CD4-positive, alpha-beta T cell treated with Interferon gamma for 1 hour (primary cell): ENCODE measurements around the gene MLYCD.

ENCODE experiments used
- DNase-seq: peaks from one replicate; pipeline ENCODE4 v3.0.0-alpha.2; 2020

The MLYCD gene

DNA sequence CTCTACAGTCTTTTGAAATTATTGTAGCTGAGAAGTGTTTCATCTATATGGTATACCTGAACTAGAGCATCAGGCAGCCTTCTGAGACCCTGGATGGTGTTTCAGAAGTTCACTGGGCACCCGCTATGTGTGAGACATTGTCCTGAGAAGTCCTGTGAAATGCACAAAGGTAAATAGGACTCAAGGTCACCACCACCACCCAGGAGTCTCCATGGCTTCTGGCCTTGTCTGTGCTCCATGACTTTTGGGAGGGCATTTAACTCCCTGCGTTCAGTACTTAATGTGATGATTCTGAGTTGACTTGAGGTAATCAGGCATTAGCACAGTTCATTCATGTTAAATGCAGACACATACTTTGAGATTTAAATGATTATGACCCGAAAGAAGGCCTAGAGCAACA lies 1.1 kb downstream of the MLYCD start:
- no peak for DNase-seq

DNA sequence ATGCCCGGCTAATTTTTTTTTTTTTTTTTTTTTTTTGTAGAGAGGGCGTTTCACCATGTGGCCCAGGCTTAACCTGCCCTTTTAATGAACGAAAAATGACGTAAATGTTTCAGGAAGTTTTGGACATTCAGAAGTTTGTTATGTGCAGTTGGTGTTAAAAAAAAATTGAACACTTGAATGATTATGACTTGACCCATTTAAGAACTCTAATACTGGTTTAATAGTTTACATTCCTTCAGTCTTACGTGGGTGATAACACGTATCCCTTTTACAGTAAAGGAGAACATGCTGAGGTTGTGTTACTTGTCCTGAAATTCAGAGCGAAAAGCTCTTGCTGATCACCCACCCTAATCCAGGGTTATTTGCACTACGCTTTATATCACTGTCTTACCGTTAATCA lies 1.7 kb downstream of the MLYCD start:
- no peak for DNase-seq

DNA sequence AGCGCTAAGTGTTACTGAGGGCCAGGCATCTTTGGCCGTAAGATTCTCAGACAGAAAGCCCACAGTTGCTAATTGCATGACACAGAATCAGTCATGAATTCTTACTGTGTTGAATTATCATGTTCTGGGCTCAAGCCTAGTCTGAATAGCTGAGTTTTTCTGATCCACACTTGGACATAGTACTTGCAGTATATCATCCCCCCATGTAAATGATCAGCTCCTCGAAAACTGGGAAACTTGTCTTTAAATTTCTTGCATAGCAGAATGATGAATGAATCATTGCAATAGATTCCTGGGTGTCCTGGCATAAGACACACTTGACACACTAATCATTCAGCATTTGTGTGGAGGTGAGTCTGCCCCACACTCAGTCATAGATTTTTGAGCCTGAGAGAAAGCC lies 2.2 kb downstream of the MLYCD start:
- DNase-seq = no peak

DNA sequence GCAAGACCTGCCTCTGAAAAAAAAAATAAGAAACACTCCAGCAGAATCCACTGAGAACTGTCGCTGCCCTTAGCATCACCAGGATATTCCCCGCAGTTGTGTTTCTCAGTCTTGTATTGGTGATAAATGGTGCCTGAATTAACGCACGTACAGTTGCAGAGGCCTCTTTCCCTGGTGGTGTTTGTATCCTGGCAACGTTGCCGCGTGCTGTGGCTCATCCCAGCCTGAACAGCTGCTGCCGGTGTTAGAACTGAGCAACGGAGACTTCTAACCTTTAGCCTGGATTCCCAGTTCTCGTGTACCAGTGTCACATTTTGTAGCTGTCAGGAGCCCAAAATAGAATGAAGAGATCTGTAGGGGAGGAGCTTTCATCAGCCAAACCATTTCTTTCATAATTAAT lies 4.8 kb downstream of the MLYCD start:
- DNase-seq = no peak

DNA sequence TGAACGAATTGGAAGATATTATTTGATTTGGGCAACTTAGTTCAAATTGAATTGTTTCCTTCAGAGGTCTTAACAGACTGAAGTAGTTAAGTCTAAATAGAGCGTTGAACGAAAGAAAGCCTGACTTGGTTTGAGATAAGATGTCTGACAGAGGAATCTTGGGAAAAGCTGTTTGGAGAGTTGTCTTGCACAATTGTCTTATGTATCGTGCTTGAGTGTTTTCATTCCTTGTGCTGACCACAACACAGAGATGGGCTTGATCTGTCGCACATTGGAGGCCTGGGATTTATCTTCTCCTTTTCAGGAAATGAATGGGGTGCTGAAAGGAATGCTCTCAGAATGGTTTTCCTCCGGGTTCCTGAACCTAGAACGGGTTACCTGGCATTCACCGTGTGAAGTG lies 7.8 kb downstream of the MLYCD start:
- no peak for DNase-seq

DNA sequence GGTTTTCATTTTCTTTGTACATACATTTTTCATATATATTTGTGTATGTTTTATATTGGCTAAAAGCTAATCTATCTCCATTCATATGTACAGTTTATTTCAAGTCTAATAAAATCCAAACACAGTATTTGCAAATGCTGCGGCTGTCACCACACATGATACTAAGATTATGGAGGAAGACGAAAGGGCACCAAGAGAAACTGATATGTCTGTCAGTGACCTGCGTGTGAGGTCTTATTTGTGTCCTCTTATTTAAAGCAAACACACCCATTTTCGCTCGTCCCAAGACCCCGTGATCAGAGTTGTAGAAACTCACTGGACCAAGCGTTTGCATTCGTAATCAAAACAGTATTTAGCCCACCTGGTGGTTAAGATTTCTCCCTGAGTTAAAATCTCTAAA lies 8.2 kb downstream of the MLYCD start:
- DNase-seq = no peak

DNA sequence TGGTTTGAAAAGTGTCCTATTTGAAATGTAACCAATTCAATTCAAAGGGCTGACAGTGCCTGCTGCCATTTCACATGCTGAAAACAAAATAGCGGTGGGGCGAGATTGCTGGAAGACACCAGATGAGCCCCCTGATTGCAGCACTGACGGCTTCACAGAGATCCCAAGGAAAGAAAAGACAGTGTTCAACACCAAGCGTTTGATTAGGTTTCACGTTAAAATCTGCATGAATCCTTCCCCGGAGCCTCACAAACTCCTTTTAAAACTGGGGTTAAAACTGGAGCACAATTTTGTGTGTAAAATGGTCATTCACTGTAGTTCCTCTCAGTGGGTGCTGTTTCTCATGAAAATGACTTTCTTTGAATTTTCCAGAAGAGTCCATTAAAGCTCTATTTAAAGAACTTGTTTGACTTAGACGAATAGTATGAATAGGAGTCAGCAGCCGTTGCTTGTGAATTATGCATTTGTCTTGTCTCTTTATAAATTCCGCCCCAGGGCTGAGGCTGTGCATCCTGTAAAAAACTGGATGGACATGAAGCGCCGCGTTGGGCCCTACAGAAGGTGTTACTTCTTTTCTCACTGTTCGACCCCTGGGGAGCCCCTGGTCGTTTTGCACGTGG lies 8.8 kb downstream of the MLYCD start:
- DNase-seq = no peak

DNA sequence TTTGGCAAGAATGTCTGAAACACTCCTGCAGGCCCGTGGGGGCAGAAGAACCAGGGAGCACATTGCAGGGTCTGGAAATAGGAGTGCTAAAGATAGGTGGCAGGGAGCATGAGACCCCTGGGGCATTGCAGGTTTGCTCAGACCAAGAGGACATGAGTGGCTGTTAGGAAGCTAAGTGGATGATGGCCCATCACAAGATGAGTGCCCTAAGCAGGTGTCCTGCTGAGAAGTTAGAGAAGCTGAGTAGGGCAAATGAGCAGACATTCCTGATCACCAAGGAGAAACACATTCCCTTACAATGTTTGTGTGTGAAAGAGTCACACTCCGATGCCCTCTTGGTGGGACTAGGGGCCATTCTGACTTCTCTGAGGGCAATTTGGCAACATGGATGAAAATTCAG lies 9.9 kb downstream of the MLYCD start:
- no peak for DNase-seq

DNA sequence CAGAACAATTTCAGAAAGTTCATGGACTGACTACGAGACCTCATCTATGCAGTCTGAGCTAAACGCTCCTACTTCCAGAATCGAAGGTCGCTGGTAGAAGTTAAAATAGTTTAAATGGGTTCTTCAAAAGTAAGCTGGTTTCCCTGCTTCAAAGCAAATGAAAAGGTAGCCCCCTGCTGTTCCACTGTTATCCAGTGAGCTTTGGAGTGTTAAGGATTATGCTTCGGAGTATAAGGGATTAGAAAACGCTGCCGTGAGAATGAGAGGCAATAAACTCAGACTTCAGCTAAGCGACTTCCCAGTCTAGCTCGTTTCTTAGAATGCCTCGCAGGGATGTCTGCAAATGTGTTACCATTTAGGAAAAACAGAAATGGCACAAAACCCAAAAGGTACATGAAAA lies 12.4 kb downstream of the MLYCD start:
- DNase-seq = no peak

DNA sequence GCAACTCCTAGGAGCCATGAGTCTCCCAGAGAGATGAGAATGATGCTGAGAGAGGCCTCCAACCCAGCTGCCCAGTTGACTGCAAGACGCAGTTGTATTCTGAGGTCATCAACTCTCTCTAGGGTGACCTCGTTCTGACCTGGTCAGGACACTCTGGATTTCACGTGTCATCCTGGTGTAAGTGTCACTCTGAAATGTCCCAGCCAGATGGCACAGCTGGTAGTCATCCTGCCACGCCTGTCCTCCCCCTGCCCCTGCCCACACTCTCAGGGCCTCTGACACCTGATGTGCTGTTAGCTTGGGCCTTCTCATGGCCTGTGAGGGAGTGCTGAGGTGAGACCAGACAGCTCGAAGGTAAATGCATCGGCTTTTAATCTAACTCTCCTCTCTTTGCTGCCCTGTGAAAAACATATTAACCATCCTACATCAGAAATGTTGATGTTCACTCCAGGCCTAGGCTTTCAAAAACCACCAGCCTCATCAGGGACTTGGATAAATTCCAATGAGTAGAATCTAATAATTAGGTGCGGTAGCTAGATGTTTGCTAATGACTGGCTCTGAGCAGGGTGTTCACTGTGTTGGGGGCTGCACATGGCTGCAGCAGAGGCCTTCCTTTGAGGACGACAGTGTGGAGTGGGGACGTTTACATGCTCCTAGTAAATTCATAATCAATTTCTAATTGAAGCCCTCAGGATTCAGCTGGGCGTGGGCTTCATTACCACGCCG lies 13.8 kb downstream of the MLYCD start:
- no peak for DNase-seq

DNA sequence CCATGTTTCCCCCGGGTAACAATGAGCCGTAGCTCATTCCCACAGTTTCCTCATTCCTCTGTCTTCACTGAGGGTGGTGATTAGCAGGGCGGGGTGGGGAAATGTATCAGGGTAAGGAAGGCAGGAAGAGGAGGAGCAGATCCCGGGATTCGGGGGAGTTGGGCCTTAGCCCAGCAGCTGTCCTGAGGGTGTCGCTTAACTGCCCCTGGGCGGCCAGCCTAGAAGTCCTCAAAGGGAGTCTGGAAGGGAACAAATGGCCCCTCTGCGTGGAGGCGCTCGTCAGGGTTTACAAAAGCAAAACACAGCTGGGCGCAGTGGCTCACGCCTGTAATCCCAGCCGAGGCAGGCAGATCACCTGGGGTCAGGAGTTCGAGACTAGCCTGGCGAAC lies 14.3 kb downstream of the MLYCD start:
- no peak for DNase-seq

DNA sequence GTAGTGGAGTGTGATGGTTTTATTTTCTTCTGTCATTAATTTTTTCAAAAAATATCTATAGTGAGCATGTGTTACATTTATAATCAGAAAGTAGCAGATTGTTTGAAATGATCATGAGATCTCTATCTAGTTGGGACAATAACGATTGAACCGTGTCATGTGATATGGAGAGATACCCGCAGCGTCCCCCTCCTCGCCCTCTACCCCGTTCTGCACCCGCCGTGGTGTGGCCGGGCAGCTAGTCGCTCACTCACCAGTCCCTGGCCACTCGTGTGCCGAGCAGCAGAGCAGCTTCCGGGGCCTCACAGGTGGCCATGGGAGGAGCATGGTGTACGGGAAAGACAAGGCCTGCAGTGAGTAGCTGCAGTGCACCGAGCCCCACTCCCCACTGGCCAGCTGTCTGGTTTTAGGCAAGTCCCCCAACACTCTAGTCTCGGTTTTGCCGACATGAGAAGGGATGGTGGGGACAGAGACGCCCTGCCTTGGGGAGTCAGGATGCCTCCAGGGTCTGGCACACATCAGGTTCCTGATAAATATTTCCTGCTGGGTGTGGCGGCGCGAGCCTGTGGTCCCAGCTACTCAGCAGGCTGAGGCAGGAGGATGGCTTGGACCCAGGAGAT lies 15.3 kb downstream of the MLYCD start:
- DNase-seq = no peak

DNA sequence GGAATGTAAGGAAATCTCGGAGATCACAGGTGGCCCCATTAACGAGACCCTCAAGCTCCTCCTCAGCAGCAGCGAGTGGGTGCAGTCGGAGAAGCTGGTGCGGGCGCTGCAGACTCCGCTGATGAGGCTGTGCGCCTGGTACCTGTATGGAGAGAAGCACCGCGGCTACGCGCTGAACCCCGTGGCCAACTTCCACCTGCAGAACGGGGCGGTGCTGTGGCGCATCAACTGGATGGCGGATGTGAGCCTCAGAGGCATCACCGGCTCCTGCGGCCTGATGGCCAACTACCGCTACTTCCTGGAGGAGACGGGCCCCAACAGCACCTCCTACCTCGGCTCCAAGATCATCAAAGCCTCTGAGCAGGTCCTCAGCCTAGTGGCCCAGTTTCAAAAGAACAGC lies 16.2 kb downstream of the MLYCD start:
- no peak for DNase-seq

DNA sequence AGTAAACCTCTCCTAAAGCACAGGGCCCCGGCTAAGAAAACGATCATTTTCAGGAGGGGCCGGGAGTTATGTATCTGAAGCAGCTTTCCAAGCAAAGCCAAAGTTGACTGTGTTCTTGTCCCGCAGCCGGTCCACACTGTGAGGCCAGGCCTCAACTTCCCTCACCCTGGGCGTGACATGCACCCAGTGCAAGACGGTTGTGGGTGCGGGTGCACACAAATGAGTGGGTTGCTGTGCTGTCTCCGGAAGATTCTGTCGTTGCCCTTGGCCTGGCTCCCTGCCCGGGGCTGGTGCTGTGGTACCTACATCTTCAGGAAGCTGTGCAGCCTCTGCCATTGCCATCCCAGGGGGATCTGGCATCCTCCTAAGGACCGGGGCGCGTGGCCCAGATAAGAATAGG lies 16.6 kb downstream of the MLYCD start:
- DNase-seq = no peak

DNA sequence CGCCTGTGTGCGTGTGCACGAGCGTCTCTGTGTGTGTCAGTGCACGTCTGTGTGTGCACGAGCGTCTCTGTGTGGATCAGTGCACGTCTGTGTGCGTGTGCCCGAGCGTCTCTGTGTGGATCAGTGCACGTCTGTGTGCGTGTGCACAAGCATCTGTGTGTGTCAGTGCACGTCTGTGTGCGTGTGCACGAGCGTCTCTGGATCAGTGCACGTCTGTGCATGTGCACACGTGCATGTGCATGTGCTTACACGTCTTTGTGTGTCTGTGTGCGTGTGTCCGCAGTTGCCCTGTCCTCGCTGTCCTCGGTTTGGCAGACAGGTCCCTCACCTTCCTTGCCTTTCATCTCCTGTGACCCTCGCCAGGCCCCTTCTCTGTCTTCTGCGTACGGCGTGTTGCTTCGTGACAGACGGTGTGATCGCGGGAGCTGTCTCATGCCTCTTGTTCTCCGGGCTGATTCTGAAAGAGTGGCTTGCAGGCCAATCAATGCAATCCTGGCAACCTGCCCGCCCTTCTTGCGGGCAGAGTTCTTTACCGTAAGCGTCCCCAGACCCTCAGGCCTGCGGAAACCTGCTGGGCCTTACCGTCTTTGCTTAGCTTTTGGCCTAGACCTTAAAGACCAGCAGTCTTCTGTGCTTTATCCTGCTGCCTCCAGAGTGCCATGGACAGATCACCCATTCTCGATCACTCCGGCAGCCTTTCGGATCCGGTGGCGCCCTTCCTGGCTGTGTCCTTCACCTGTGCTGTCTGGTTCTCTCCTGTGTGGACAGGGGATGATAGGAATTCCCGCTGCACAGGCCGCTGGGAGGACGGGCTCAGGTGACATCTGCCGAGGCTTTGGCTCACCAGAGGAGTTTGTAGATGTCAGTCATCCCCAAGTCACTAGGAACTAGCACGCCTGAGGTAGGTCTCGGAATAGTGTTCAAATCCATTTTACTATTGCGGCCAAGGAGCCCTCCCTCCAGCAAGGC lies 18.5 kb downstream of the MLYCD start:
- DNase-seq = no peak

DNA sequence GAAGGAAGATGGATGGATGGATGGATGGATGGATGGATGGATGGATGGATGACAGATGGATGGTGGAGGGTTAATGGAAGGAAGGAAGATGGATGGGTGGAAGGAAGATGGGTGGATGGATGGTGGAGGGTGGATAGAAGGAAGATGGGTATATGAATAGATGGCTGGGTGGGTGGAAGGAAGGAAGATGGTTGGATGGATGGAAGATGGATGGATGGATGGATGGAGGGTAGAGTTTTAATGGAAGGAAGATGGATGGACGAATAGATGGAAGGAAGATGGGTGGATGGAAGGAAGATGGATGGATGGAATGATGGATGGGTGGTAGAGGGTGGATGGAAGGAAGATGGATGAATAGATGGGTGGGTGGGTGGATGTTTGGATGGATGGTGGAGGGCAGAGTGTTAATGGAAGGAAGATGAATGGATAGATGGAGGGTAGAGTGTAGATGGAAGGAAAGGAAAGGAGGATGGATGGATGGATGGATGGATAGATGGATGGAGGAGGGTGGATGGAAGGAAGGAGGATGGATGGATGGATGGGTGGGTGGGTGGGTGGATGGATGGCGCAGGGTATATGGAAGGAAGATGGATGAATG lies 22.1 kb downstream of the MLYCD start:
- DNase-seq = no peak

DNA sequence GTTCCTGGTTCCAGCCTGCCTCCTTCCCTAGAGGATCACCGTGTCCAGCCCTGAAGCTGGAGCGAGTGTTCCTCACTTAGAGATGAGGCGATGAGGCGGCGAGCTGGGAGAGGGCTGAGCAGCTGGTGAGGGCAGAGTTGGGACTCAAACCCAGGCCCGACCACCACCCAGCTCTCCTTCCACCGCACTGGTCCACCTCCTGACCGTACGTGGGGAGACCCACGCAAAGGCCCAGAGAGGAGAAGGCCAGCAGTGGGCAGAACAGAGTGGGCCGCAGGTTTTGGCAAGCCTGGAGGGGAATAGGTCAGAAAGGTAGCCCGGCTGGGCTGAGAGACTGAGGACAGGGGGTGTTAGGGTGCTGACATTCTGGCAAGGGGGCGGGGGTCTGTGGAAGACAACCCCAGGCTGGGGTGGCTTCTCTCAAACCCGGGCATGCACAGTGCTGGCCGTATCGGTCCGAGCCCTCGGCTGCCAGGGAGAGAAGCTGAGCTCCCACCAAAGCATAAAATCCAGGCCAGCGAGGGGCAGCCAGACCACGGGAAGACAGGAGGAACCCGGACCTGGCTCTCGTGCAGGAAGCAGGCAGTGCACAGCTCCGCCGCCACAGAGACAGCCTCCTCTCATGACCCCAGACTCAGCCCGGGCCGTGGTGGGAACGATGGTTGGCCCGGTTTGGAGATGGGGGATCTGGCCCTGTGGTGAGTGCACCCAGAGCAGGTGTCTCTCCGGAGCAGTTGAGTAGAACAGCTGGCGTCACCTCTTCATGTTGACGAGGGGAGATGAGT lies 24.9 kb downstream of the MLYCD start:
- DNase-seq = no peak

DNA sequence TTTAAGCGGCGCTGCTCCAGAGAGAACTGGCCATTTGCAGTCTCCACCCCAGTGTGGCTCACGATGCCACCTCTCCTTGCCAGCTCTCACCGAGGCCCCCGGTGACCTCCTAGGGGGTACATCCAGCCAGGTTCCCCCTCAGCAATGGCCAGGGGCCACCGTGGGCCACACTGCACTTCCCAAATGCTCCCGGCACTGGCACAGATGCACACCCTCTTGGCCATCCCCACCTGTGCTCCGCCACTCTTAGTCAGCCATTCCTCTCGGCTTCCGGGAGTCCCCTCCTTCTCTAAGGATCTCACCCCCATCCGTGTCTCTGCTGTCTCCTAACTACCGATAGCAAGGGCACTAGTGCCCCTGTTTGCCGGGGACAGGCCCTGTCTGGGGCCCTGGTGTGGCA lies 25.8 kb downstream of the MLYCD start:
- no peak for DNase-seq

DNA sequence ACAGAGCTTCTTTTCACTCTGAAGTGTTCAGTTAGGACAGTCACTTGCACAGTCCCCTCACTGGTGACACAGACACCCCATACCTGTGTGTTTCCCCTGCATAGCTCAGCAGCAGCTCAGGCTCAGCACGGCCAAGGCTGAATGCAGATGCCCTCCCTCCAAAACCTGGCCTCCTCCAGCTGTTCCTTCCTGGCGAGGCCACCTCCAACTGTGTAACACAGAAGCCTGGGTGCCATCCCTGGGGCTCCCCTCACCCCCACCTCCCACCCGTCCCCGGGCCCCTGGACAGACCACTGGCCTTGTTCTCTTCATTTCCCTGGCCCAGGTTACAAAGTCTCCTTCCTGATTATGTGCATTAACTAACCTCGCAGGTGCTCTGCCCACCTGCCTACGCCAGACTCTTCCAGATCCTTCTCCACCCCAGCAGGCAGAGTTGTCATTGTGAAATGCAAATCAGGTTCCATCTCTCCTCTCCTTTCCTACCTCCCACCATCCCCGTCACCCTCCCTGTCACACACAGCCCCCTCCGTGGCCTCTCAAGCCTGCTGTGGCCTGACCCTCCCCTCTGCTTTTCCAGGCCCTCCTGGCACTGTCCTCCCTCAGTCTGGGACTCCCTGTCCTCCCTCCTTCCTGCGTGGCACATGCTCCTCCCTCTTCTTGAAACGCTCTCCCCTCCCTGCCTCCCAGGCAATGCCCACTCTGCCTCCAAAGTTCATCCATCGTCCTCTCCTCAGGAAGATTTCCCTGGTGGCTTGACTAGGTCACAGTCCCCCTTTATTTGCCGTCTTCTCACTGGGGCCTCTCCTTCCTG lies 26.4 kb downstream of the MLYCD start:
- no peak for DNase-seq

DNA sequence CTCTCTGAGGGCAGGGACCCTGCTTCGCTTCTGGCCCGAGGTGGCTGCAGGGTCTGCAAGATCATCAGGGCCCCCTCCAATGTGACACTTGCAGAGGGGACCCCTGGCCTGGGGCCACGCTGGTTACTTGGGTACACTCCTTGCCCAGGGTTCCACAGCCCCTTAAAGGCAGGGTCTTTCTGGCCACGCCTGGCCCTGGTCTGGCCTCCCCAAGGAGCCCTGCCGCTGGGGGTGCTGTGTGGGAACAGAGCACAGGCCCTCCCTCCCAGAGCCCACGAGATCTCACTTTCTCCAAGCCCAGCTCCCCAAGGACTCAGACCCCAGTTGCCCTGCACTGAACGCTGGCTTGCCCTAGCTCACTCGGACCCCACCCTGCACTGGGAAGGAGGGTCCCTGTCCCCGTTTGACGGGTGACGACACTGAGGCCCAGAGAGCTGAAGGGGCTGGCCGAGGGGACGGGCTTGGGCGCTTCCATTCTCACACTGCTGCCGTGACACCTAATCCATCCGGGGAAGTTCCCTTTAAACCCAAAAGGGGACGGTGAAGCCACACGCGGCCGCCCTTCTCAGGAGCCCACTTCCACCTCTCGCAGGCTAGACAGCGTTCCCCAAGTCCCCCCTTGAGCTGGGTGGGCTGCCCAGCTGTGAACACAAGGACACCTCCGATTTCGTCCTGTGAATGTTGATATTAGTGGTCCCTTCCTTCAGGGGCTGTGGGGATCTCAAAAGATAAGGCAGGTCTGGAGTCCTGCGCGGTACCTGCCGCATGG lies 27.2 kb downstream of the MLYCD start:
- no peak for DNase-seq
